Inflammatory macrophage treated with lipopolysaccharide for 4 hours (primary cell): ENCODE data around the gene KIFC3.
"Not testable (repeated sequence)": the region's sequence is repeated elsewhere in the genome, so short reads cannot be mapped to it uniquely, and the experiment has no call there.

ENCODE experiments used
- DNase-seq: peaks from one replicate; pipeline ENCODE4 v3.0.0-alpha.2; 2020

The KIFC3 gene

GRCh38 chr16:57825298-57826044, 23.2 kb upstream of the KIFC3 start:
- no peak for DNase-seq

- DNase-seq: no peak
Measured at GRCh38 chr16:57824888-57825287, 22.6 kb upstream of the KIFC3 start.

GRCh38 chr16:57823836-57824235, 21.5 kb upstream of the KIFC3 start:
- no peak for DNase-seq

- DNase-seq: no peak
Measured at GRCh38 chr16:57822856-57823255, 20.6 kb upstream of the KIFC3 start.

GRCh38 chr16:57822018-57822553, 19.8 kb upstream of the KIFC3 start:
- DNase-seq: no peak

- DNase-seq: no peak
Measured at GRCh38 chr16:57821149-57821971, 19.1 kb upstream of the KIFC3 start.

- DNase-seq: no peak
Measured at GRCh38 chr16:57818377-57819064, 16.2 kb upstream of the KIFC3 start.

GRCh38 chr16:57817680-57818079, 15.4 kb upstream of the KIFC3 start:
- no peak for DNase-seq

GRCh38 chr16:57815987-57816745, 13.9 kb upstream of the KIFC3 start:
- DNase-seq: peak; percentile 96

- no peak for DNase-seq
Measured at GRCh38 chr16:57814896-57815295, 12.6 kb upstream of the KIFC3 start.

GRCh38 chr16:57813466-57813865, 11.2 kb upstream of the KIFC3 start:
- no peak for DNase-seq

GRCh38 chr16:57811340-57811739, 9.0 kb upstream of the KIFC3 start:
- DNase-seq: not testable (repeated sequence)

GRCh38 chr16:57810197-57811031, 8.1 kb upstream of the KIFC3 start:
- peak; percentile 97 for DNase-seq

GRCh38 chr16:57809276-57810196, 7.2 kb upstream of the KIFC3 start:
- DNase-seq: peak; percentile 61

GRCh38 chr16:57808589-57809228, 6.4 kb upstream of the KIFC3 start:
- no peak for DNase-seq

GRCh38 chr16:57807968-57808528, 5.8 kb upstream of the KIFC3 start:
- DNase-seq: peak; percentile 72

GRCh38 chr16:57807252-57807967, 5.1 kb upstream of the KIFC3 start:
- DNase-seq: no peak

- DNase-seq: no peak
Measured at GRCh38 chr16:57805176-57805575, 2.9 kb upstream of the KIFC3 start.
